ENCODE measurements around the gene KCNAB2. TPM values are rescaled to one million over a fixed set of nuclear protein-coding genes. Genes with fewer than 3 reads are reported as not detected.

The KCNAB2 gene
- total and polyA plus RNA-seq, 2 experiments from 2014 or later, result 3.1 to 3.5 TPM

- Histone ChIP-seq H4K20me1 (ENCODE audit: insufficient read depth, poor library complexity, severe bottlenecking) (no peaks in the 10 kb centered on the region), H3K79me2 (no peaks in the 10 kb centered on the region), H3K9me3 (ENCODE audit: low read depth) (no peaks in the 10 kb centered on the region), H3K27ac (no peak overlapping the region), H3K9me2 (replicated peaks; ENCODE audit: insufficient read depth) (no peaks in the 10 kb centered on the region), H3K27me3 (no peaks in the 10 kb centered on the region), H3K4me1 (ENCODE audit: insufficient read depth) (no peaks in the 10 kb centered on the region), H2AFZ (no peak overlapping the region), H3K36me3 (replicated peaks; ENCODE audit: insufficient read depth, low read depth) (no peaks in the 10 kb centered on the region), H3K4me2 (no peak overlapping the region), H3K4me3 (no peak overlapping the region)
- no peak for TF ChIP-seq EZH2phosphoT487 (IDR thresholded peaks at IDR 0.05; ENCODE audit: low read depth, severe bottlenecking, unreplicated experiment)
- TF ChIP-seq, protein P1, sequence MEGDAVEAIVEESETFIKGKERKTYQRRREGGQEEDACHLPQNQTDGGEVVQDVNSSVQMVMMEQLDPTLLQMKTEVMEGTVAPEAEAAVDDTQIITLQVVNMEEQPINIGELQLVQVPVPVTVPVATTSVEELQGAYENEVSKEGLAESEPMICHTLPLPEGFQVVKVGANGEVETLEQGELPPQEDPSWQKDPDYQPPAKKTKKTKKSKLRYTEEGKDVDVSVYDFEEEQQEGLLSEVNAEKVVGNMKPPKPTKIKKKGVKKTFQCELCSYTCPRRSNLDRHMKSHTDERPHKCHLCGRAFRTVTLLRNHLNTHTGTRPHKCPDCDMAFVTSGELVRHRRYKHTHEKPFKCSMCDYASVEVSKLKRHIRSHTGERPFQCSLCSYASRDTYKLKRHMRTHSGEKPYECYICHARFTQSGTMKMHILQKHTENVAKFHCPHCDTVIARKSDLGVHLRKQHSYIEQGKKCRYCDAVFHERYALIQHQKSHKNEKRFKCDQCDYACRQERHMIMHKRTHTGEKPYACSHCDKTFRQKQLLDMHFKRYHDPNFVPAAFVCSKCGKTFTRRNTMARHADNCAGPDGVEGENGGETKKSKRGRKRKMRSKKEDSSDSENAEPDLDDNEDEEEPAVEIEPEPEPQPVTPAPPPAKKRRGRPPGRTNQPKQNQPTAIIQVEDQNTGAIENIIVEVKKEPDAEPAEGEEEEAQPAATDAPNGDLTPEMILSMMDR (IDR thresholded peaks at IDR 0.05; ENCODE audit: poor library complexity), result no peak
- no peak for TF ChIP-seq EZH2 (IDR thresholded peaks at IDR 0.05; ENCODE audit: borderline replicate concordance)
- no peak for DNase-seq (ENCODE audit: low spot score)
- 45% methylated on average over 8 of the region's 8 CpGs for WGBS (ENCODE audit: low lambda C conversion rate, missing lambda C conversion rate)
Observed at GRCh38 chr1:6053206-6053546, 7.5 kb downstream of the KCNAB2 start.

DNA sequence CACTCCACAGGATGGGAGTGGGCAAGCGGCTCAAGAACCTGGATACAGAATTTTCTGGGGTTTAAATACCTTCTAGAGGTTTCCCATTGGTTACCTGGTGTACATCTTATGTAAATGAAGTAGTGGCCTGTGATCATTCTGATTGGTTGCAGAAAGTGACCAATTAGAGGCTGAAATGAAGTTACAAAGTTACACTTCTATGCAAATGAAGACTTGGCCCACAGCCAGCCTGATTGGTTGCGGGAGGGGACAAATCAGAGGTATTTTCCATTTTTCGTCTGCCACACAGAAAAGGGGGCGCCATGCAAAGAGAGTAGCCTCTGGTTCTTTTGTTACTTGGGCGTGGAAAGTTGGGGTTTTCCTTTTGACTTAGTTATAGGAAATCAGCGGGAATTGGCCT lies 8.9 kb downstream of the KCNAB2 start:
- no peaks in the 10 kb centered on the region for H3K4me1 ChIP-seq (ENCODE audit: insufficient read depth)
- H3K27me3 ChIP-seq, result no peaks in the 10 kb centered on the region
- no peak overlapping the region for H3K4me3 ChIP-seq
- H3K36me3 ChIP-seq (replicated peaks; ENCODE audit: insufficient read depth, low read depth), result no peaks in the 10 kb centered on the region
- H3K4me2 ChIP-seq, result no peak overlapping the region
- WGBS (ENCODE audit: low lambda C conversion rate, missing lambda C conversion rate), result 90% methylated on average over 6 of the region's 6 CpGs
- H4K20me1 ChIP-seq (ENCODE audit: insufficient read depth, poor library complexity, severe bottlenecking), result no peaks in the 10 kb centered on the region
- no peaks in the 10 kb centered on the region for H3K79me2 ChIP-seq
- no peaks in the 10 kb centered on the region for H3K9me2 ChIP-seq (replicated peaks; ENCODE audit: insufficient read depth)
- no peak overlapping the region for H2AFZ ChIP-seq
- H3K9me3 ChIP-seq (ENCODE audit: low read depth), result no peaks in the 10 kb centered on the region
- no peak for DNase-seq (ENCODE audit: low spot score)
- no peak for TF ChIP-seq EZH2 (IDR thresholded peaks at IDR 0.05; ENCODE audit: borderline replicate concordance)
- TF ChIP-seq, protein P1 (IDR thresholded peaks at IDR 0.05; ENCODE audit: poor library complexity), result no peak
- TF ChIP-seq EZH2phosphoT487 (IDR thresholded peaks at IDR 0.05; ENCODE audit: low read depth, severe bottlenecking, unreplicated experiment), result no peak
- H3K27ac ChIP-seq, result no peak overlapping the region

DNA sequence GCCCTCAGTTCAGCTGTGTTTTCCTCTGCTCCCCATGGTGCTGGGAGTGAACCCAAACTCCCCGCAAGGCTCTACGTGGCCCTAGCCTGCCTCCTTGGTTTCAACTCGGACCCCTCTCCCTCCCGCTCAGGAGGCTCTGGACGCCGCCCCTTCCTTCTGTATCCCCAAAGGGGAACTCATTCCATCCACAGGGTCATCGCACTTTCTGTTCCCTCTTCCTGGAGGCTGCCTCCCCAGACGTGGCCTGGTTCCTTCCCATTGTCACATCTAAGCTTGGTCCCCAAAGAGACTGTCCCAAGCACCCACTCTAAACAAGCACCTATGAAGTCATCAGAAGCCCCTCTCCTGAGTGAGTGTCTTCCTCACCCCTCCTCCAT lies 10.9 kb downstream of the KCNAB2 start:
- no peaks in the 10 kb centered on the region for H3K36me3 ChIP-seq (replicated peaks; ENCODE audit: insufficient read depth, low read depth)
- TF ChIP-seq EZH2 (IDR thresholded peaks at IDR 0.05; ENCODE audit: borderline replicate concordance) (no peak), EZH2phosphoT487 (IDR thresholded peaks at IDR 0.05; ENCODE audit: low read depth, severe bottlenecking, unreplicated experiment) (no peak)
- TF ChIP-seq, protein P1 (IDR thresholded peaks at IDR 0.05; ENCODE audit: poor library complexity), result no peak
- no peaks in the 10 kb centered on the region for H4K20me1 ChIP-seq (ENCODE audit: insufficient read depth, poor library complexity, severe bottlenecking)
- no peaks in the 10 kb centered on the region for H3K9me3 ChIP-seq (ENCODE audit: low read depth)
- no peak overlapping the region for H3K4me2 ChIP-seq
- no peak for DNase-seq (ENCODE audit: low spot score)
- H3K9me2 ChIP-seq (replicated peaks; ENCODE audit: insufficient read depth), result no peaks in the 10 kb centered on the region
- no peak overlapping the region for H2AFZ ChIP-seq
- no peaks in the 10 kb centered on the region for H3K4me1 ChIP-seq (ENCODE audit: insufficient read depth)
- no peaks in the 10 kb centered on the region for H3K27me3 ChIP-seq
- 91% methylated on average over 8 of the region's 8 CpGs for WGBS (ENCODE audit: low lambda C conversion rate, missing lambda C conversion rate)
- H3K79me2 ChIP-seq, result no peaks in the 10 kb centered on the region
- H3K4me3 ChIP-seq, result no peak overlapping the region
- no peak overlapping the region for H3K27ac ChIP-seq

All from hepatocyte (in vitro differentiated cells).